Measurements from ENCODE around the gene HECTD3. TPM values are rescaled to one million over a fixed set of nuclear protein-coding genes. Genes with fewer than 3 reads are reported as not detected.

The HECTD3 gene
- total and polyA plus RNA-seq, 9 of the 15 experiments (the other 6 are each of a cell fraction or from before 2014, with no cell fraction given): 6.3 to 50.8 (median 18.9) TPM

DNA sequence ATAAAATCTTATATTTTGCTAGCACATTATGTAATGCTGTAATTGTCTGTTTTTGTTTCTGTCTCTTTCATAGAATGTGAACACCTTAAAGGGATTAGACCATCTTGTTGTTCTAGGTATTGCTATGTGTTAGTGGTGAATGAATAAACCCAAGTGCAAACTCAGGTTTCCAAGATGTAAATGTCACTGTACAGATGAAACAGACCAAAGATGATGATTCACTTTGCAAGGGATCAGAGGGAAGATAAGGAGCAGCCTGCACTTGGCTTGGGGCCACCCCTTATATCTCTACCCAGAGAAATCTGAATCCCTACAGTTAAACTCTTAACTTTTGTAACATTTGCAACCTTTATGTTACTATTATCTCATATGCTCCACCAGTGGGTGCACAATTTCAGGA, 26.3 kb upstream of the HECTD3 start (continued):
- no peak for TF ChIP-seq ZNF197 (CRISPR knock-in tag; IDR thresholded peaks at IDR 0.05; ENCODE audit: low read depth)
- TF ChIP-seq ZNF239 (CRISPR knock-in tag; IDR thresholded peaks at IDR 0.05): no peak
- TF ChIP-seq POLR2H (tag; IDR thresholded peaks at IDR 0.05; ENCODE audit: low read depth): no peak
- TF ChIP-seq, protein P1, sequence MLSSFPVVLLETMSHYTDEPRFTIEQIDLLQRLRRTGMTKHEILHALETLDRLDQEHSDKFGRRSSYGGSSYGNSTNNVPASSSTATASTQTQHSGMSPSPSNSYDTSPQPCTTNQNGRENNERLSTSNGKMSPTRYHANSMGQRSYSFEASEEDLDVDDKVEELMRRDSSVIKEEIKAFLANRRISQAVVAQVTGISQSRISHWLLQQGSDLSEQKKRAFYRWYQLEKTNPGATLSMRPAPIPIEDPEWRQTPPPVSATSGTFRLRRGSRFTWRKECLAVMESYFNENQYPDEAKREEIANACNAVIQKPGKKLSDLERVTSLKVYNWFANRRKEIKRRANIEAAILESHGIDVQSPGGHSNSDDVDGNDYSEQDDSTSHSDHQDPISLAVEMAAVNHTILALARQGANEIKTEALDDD (IDR thresholded peaks at IDR 0.05): peak; percentile 61
- TF ChIP-seq TGIF2 (CRISPR knock-in tag; IDR thresholded peaks at IDR 0.05): no peak
- TF ChIP-seq TCF3 (CRISPR knock-in tag; IDR thresholded peaks at IDR 0.05): peak; percentile 81
- TF ChIP-seq, protein P2, sequence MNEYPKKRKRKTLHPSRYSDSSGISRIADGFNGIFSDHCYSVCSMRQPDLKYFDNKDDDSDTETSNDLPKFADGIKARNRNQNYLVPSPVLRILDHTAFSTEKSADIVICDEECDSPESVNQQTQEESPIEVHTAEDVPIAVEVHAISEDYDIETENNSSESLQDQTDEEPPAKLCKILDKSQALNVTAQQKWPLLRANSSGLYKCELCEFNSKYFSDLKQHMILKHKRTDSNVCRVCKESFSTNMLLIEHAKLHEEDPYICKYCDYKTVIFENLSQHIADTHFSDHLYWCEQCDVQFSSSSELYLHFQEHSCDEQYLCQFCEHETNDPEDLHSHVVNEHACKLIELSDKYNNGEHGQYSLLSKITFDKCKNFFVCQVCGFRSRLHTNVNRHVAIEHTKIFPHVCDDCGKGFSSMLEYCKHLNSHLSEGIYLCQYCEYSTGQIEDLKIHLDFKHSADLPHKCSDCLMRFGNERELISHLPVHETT (CRISPR knock-in tag; conservative IDR thresholded peaks at IDR 0.05 in 1 of 2, IDR thresholded peaks at IDR 0.05 in 1 of 2): peak in 1 of 2 experiments; percentile 47; a peak in 1 of 4 replicates
- TF ChIP-seq ZNF23 (CRISPR knock-in tag; IDR thresholded peaks at IDR 0.05): no peak
- TF ChIP-seq ADNP (tag; IDR thresholded peaks at IDR 0.05): 0 out of 2 replicates have a peak, but pooled peaks have one; percentile 51
- no peak for TF ChIP-seq ZNF586 (CRISPR knock-in tag; conservative IDR thresholded peaks at IDR 0.05)
- no peak for TF ChIP-seq ZNF785 (CRISPR knock-in tag; IDR thresholded peaks at IDR 0.05)
- TF ChIP-seq ARID1B (IDR thresholded peaks at IDR 0.05): peak; percentile 91
- TF ChIP-seq MECOM (CRISPR knock-in tag; IDR thresholded peaks at IDR 0.05): no peak
- no peak for TF ChIP-seq DACH1 (IDR thresholded peaks at IDR 0.05; ENCODE audit: partially characterized antibody)
- peak; percentile 91 for TF ChIP-seq SMARCA4 (IDR thresholded peaks at IDR 0.05)
- peak; percentile 20; the same call in 1 of the 2 replicates for TF ChIP-seq GATAD2B (IDR thresholded peaks at IDR 0.05; ENCODE audit: borderline replicate concordance)
- peak; percentile 15; the same call in 1 of the 2 replicates for TF ChIP-seq BCOR (IDR thresholded peaks at IDR 0.05)
- no peak for TF ChIP-seq ZFX (CRISPR knock-in tag; IDR thresholded peaks at IDR 0.05)
- TF ChIP-seq RNF2 (IDR thresholded peaks at IDR 0.05): 0 out of 2 replicates have a peak, but pooled peaks have one; percentile 18
- no peak for TF ChIP-seq ZNF165 (CRISPR knock-in tag; IDR thresholded peaks at IDR 0.05; ENCODE audit: borderline replicate concordance)
- TF ChIP-seq RFX1 (IDR thresholded peaks at IDR 0.05): no peak
- TF ChIP-seq MYNN (IDR thresholded peaks at IDR 0.05): no peak; the same call in 1 of the 2 replicates
- no peak for TF ChIP-seq MYNN (CRISPR knock-in tag; IDR thresholded peaks at IDR 0.05)
- no peak for TF ChIP-seq JUNB (CRISPR knock-in tag; conservative IDR thresholded peaks at IDR 0.05)
- no peak for TF ChIP-seq CBX3 (IDR thresholded peaks at IDR 0.05; ENCODE audit: borderline replicate concordance in 1 of 2, low read length in 2 of 2)
- TF ChIP-seq ZNF354B (CRISPR knock-in tag; IDR thresholded peaks at IDR 0.05): 0 out of 2 replicates have a peak, but pooled peaks have one; percentile 9
- no peak for TF ChIP-seq ZKSCAN1 (IDR thresholded peaks at IDR 0.05; ENCODE audit: low read depth, low read length)
- TF ChIP-seq PTRF (tag; IDR thresholded peaks at IDR 0.05): no peak
- TF ChIP-seq DPF2 (IDR thresholded peaks at IDR 0.05): peak; percentile 91
- no peak for TF ChIP-seq EHMT2 (IDR thresholded peaks at IDR 0.05)
- TF ChIP-seq NCOA1 (IDR thresholded peaks at IDR 0.05; ENCODE audit: low read depth): no peak
- TF ChIP-seq LEF1 (IDR thresholded peaks at IDR 0.05): peak; percentile 56; the same call in 1 of the 2 replicates
- no peak for TF ChIP-seq RBM34 (IDR thresholded peaks at IDR 0.05; ENCODE audit: borderline replicate concordance, insufficient read depth, low read length)
- peak; percentile 51; the same call in 1 of the 2 replicates for TF ChIP-seq FOXM1 (IDR thresholded peaks at IDR 0.05; ENCODE audit: low read depth)
- no peak for TF ChIP-seq FOXM1 (CRISPR knock-in tag; IDR thresholded peaks at IDR 0.05; ENCODE audit: low read depth)
